ENCODE results near the gene ZSCAN5A. TPM values are rescaled to one million over a fixed set of nuclear protein-coding genes. Genes with fewer than 3 reads are reported as not detected.

Gene ZSCAN5A
- 6.5 to 8.4 TPM (median 6.5 TPM) in 5 replicates for total RNA-seq (2022; extraction: Qiagen RNA extraction)

GRCh38 chr19:56314381-56315076, at the start of gene ZSCAN5A:
TSS of gene ZSCAN5A (minus strand) at chr19:56314839. CDS start at chr19:56225046, 89,793 bp downstream.

GRCh38 chr19:56272161-56272798, 42.4 kb downstream of the ZSCAN5A start, which contains the start of gene EDDM13:
TSS of gene EDDM13 (plus strand) at chr19:56272748. CDS start at chr19:56272835, 87 bp downstream.

GRCh38 chr19:56201973-56202372, 112.7 kb downstream of the ZSCAN5A start, which contains the start of gene ZSCAN5C:
TSS of gene ZSCAN5C (plus strand) at chr19:56202273. CDS start at chr19:56205914, 3,641 bp downstream.

GRCh38 chr19:56197646-56198045, 117.0 kb downstream of the ZSCAN5A start, which contains the start of gene ZSCAN5B:
TSS of gene ZSCAN5B (minus strand) at chr19:56197783. CDS start at chr19:56193052, 4,731 bp downstream.

GRCh38 chr19:56175861-56176307, 138.8 kb downstream of the ZSCAN5A start, which contains the start of gene GALP:
TSS of gene GALP (plus strand) at chr19:56176008. CDS start at chr19:56177109, 1,101 bp downstream.

Other genes with a start within 250 kb of the ZSCAN5A start
- gene ZNF787, start 193.5 kb downstream of the ZSCAN5A start, total RNA-seq (2022; extraction: Qiagen RNA extraction) = 28.1 to 48.8 TPM (median 46.5 TPM) in 5 replicates
- gene ZNF444, start 173.6 kb downstream of the ZSCAN5A start, total RNA-seq (2022; extraction: Qiagen RNA extraction) = 15.6 to 27.5 TPM (median 25.2 TPM) in 5 replicates
- not detected in 5 replicates for gene GALP, start 138.8 kb downstream of the ZSCAN5A start, total RNA-seq (2022; extraction: Qiagen RNA extraction)
- gene ZSCAN5B, start 117.1 kb downstream of the ZSCAN5A start, total RNA-seq (2022; extraction: Qiagen RNA extraction) = 0.06 TPM in 1 of 5 replicates, not detected in the others
- gene ZSCAN5C, start 112.6 kb downstream of the ZSCAN5A start, total RNA-seq (2022; extraction: Qiagen RNA extraction) = 0.07 TPM in 1 of 5 replicates, not detected in the others
- not detected in 5 replicates for gene EDDM13, start 42.1 kb downstream of the ZSCAN5A start, total RNA-seq (2022; extraction: Qiagen RNA extraction)
- gene ZNF582, start 78.7 kb upstream of the ZSCAN5A start, total RNA-seq (2022; extraction: Qiagen RNA extraction) = 0.80 to 1.3 TPM (median 1.1 TPM) in 5 replicates
- 1.6 to 2.4 TPM (median 2.3 TPM) in 5 replicates for gene ZNF583, start 89.5 kb upstream of the ZSCAN5A start, total RNA-seq (2022; extraction: Qiagen RNA extraction)
- not detected in 5 replicates for gene ZNF667, start 162.5 kb upstream of the ZSCAN5A start, total RNA-seq (2022; extraction: Qiagen RNA extraction)
- 0.06 to 0.29 TPM (median 0.06 TPM) in 5 replicates for gene ZNF471, start 193.0 kb upstream of the ZSCAN5A start, total RNA-seq (2022; extraction: Qiagen RNA extraction)
- gene ZFP28, start 224.1 kb upstream of the ZSCAN5A start, total RNA-seq (2022; extraction: Qiagen RNA extraction) = 3.2 to 4.3 TPM (median 3.9 TPM) in 5 replicates